ENCODE measurements around the gene CA5A.
"Not testable (repeated sequence)": the region's sequence is repeated elsewhere in the genome, so short reads cannot be mapped to it uniquely, and the experiment has no call there.

Gene CA5A

DNA sequence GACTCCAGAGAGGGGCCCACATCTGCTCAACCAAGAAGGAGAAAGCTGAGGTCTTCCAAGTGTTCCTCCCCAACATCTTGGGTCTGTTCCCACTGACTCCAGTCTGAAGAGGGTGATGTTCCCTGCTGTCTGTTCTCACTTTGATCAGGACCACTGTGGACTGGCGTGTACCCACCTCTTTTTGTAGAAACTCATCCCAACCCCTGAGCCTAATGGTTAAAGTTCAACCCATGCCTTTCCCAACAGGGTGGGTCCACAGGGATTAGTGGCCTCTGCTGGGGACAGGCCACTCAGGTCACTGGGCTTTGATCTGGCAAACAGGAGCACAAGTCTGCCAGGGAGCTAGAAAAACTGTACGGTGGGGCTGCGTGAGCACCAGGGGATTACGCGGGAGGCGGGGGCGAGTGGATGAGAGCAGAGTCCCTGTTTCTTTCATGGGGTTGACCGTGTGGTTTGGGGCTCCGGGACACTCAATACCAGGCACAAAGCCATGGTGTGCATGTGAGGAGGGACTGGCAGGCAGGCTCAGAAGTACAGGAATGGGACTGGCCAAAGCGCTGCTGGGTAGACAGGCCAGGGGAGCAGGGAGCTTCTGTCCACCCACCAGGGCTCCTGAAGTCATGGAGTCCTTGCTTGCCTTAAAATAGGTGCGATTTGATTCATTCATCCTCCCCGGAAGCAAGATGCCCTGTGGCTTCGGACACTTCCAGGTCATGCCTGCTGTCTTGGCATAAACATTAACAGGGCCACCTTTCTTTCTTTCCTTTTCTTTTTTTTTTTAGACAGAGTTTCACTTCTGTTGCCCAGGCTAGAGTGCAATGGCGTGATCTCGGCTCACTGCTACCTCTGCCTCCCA is at the start of gene CA5A:
Gene CA5A (minus strand): TSS at position 155 of the 856 bp plus-strand sequence. CDS start 79 bp downstream, at position 76.
- DNase-seq (ENCODE audit: low read depth in 1 of 2, low spot score in 1 of 2): no peak
- in situ Hi-C loops (cut with HindIII; ENCODE audit: low pct_unique_long_range_greater_than_20kb, low sequenced_read_pairs): no loop called here
- no peak for TF ChIP-seq JUND (IDR thresholded peaks at IDR 0.05; ENCODE audit: low read depth)

DNA sequence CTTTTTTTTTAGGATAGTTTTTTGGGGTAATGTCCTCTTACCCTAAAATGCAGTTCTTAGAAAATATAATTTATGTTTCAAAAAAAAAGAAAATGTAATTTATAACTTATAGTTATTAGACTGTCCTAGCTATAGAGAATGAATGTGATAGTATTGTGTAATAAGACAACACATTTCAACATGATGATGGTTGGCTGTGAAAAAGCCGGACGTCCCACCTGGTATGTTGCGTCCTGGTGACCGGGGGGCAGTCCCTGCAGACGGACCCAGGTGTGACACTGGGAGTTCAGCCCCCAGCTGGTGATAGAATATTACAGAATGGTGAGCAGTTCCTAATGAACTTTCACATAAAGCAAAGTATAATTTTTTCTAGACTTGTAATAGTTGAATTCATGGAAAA is 49.2 kb upstream of the CA5A start:
- in situ Hi-C loops (cut with HindIII; ENCODE audit: low pct_unique_long_range_greater_than_20kb, low sequenced_read_pairs); DNase-seq (ENCODE audit: low read depth in 1 of 2, low spot score in 1 of 2): not testable (repeated sequence)

DNA sequence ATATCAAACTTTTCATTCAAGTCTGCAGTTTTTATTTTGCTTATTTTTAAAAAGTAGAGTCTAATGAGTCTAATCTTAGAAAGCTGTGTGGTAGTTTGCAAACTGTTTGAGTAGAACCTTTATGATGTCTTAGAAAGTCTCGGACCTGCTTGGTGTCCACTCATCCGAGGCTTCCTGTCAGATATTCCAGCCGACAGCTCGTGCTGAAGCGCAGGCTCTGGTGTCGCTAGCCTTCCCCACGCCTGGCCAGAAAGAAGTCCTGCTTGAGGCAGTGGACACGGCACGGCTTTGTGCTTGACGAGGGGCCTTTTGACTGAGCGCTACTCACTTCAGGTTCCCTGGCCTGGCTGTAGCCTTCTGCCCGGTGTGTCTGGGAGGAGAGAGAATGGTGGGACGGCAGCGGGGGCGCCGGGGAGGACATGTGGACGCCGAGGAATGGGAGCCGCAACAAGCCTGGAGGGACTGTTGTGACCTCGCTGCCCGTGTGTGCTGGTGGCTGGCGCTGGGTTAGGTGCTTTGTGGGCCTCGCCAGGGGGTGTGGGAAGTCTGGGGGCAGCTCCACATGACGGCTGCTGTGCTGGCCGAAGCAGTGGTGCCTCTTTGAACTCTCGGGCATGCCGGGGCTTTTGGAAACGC is 48.4 kb upstream of the CA5A start:
- no peak for DNase-seq (ENCODE audit: low read depth in 1 of 2, low spot score in 1 of 2)
- in situ Hi-C loops (cut with HindIII; ENCODE audit: low pct_unique_long_range_greater_than_20kb, low sequenced_read_pairs): no loop called here
- TF ChIP-seq JUND (IDR thresholded peaks at IDR 0.05; ENCODE audit: low read depth): no peak

DNA sequence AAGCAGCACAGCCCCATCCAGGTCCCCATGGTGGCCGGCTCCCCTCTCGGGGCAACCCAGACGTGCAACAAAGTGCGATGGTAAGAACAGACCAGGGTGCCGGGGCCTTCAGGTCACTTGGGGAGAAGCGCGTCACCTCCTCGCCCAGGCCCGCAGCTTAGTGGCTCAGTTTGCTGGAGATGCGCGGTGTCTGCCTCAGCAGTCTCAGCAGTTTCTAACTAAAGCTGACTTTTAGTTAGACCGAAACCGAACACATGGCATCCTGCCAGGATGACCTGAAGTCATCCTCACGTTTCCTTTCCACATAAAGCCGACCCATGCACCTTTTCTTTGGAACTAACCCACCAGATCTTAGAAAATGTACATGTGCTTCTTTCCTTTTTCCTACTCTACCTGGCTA is 47.9 kb upstream of the CA5A start:
- in situ Hi-C loops (cut with HindIII; ENCODE audit: low pct_unique_long_range_greater_than_20kb, low sequenced_read_pairs); DNase-seq (ENCODE audit: low read depth in 1 of 2, low spot score in 1 of 2): not testable (repeated sequence)

DNA sequence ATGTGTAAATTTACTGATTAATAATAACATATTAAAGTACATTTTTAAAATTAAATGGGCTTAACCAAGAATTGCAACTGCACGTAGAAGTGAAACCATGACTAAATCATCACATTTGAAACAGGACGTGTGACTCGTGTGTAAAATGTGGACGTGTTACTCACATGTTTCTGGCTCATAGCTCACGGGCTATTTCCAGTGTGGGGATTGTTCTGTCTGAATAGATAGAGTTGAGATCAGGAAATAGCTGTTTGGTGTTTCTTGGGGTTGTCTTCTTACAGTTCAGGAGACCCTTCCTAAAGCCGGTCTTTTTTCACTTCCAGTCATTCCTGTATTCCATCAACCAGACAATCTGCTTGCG is 47.4 kb upstream of the CA5A start:
- DNase-seq (ENCODE audit: low read depth in 1 of 2, low spot score in 1 of 2); in situ Hi-C loops (cut with HindIII; ENCODE audit: low pct_unique_long_range_greater_than_20kb, low sequenced_read_pairs): not testable (repeated sequence)

DNA sequence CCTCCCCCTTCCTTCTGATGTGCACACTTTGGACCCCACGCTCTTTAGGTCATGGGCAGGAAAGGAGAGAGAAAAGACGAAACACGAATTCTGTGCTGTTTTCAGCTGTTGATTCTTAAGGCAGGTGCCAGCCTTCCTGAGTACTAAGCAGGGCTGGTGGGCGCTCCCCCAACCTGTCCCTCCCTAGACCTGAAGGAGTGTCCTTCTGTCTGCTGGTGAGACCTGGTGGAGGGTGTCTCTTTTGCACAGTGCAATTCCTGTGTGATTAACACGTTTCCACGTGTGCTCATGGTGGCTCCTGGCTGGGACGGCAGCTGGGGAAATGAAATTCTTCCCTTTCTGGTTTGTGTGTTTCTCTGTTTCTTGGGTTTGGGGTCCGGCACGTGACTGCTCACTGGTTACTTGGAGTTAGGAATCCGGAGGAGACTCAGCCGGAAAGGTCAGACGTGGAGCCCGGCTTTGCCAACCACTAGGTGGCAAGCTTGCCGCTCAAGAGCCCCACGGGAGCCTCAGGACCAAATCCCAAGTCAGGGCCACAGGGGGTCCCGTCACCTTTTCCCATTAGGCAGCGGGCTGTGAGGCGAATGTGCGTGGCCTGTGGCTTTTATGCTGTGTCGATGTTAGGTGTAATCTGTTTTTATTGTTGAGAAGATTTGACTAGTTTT is 46.9 kb upstream of the CA5A start:
- DNase-seq (ENCODE audit: low read depth in 1 of 2, low spot score in 1 of 2): peak; percentile 37 to 46

DNA sequence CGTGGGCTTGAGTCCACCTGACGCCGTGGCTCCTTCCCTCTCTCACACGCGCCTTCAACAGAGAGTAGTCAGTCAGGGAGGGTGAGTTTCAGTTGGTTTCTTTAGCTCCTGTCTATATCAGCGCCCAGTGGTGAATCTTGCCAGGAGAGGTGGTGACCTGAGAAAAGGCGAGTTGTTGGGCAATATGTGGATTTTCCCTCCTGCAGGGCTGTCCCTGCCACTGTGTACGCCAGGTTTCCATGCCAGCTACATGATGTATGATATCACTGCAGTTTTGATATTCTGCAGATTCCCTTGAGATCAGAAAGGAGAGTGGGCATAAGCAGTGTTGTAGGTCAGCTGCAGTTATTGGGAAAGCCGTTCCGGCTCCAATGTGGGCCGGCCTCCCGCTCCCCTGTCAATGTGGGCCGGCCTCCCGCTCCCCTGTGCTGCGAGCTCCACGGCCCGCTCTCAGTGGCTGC is 46.3 kb upstream of the CA5A start:
- TF ChIP-seq JUND (IDR thresholded peaks at IDR 0.05; ENCODE audit: low read depth): no peak
- DNase-seq (ENCODE audit: low read depth in 1 of 2, low spot score in 1 of 2): no peak
- in situ Hi-C loops (cut with HindIII; ENCODE audit: low pct_unique_long_range_greater_than_20kb, low sequenced_read_pairs): no loop called here

More for the DNA sequence above, 46.9 kb upstream of the CA5A start:
- in situ Hi-C loops (cut with HindIII; ENCODE audit: low pct_unique_long_range_greater_than_20kb, low sequenced_read_pairs): not testable (repeated sequence)

DNA sequence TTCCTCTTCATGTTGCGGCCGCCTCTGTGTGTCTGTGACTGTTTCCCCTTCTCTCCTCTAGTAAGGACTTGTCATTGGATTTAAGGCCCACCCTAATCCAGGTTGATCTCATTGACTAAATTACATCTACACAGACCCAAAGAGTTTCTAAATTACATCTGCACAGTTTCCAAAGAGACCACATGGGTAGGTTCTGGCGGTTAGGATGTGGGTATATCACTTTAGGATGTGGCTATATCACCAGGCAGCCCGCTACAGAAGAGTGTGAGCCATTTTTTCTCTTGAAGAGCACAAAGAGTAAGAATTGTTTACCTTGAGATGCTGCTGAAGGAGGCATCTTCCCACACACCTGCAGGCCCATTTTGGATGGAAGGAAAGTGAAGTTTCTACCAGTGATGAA is 45.0 kb upstream of the CA5A start:
- not testable (repeated sequence) for DNase-seq (ENCODE audit: low read depth in 1 of 2, low spot score in 1 of 2)

DNA sequence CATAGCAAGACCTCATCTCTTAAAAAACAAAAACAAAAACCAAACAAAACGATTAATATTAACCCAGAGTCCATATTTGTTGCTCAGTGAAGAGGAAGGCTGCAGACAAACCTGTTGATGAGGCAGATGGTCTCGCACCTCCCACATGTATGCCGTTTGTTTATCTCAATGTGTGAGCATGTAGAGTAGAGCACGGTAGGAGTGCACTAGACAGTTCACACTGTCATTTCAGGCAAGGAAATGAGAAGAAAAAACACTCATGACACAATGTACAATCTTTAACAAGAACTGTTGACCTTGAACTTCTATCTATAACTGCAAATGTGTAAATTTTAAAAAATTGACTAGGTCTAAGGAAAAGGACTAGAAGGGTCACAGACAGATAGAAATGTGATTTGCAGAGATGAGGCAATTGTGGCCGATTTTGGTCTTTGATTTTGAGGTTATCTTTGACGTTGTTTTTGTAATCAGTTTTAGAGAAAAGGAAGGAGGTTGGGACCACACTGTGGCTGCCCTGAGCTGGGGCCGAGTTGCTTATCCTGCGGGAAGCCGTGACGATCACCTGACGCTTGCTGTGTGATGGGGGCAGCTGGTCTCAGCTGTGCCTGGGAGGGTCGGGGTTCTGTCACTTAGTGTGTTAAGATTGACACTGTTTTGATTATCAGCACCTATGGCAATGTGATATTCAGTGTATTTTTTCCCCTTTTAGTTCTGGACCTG is 43.7 kb upstream of the CA5A start:
- in situ Hi-C loops (cut with HindIII; ENCODE audit: low pct_unique_long_range_greater_than_20kb, low sequenced_read_pairs); DNase-seq (ENCODE audit: low read depth in 1 of 2, low spot score in 1 of 2): not testable (repeated sequence)

More for the DNA sequence above, 45.0 kb upstream of the CA5A start:
- in situ Hi-C loops (cut with HindIII; ENCODE audit: low pct_unique_long_range_greater_than_20kb, low sequenced_read_pairs): not testable (repeated sequence)

DNA sequence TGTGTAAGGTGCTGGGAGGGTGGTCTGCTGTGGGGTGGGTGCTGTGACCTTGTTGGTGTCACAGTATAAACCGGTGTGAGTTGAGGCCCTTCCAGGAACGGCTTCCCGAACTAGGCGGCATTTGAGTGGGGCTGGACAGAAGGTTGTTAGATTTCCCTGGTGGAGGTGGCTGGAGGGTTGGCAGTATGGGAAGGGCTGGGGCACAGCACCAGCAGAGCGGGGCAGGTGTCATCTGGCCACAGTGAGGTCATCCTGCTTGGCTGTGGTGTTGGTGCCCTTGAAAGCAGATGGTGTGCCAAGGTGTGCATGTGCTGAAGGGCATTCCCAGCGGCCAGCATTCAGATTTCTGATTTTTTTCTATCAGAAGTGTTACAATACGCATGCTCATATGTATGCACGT is 43.0 kb upstream of the CA5A start:
- in situ Hi-C loops (cut with HindIII; ENCODE audit: low pct_unique_long_range_greater_than_20kb, low sequenced_read_pairs): no loop called here
- DNase-seq (ENCODE audit: low read depth in 1 of 2, low spot score in 1 of 2): no peak
- no peak for TF ChIP-seq JUND (IDR thresholded peaks at IDR 0.05; ENCODE audit: low read depth)

DNA sequence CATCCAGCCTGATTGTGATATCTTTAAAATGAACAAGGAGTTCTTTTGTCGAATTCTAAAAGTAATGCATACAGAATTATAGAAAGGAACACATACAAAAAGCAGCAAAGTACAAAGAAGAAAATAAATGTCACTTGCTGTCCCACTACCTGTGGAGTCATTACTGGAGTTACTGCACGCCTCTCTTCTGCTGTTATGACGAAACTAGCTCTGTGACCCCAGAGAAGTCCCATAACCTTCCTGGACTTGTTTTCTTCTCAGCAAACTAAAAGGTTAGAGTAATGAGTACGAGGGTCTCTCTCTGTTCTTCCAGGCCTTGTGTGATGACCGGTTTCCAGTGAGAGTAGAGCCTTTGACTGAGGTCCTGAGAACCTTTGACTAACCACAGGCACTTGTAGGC is 41.8 kb upstream of the CA5A start:
- TF ChIP-seq JUND (IDR thresholded peaks at IDR 0.05; ENCODE audit: low read depth): no peak
- DNase-seq (ENCODE audit: low read depth in 1 of 2, low spot score in 1 of 2): no peak
- in situ Hi-C loops (cut with HindIII; ENCODE audit: low pct_unique_long_range_greater_than_20kb, low sequenced_read_pairs): no loop called here

DNA sequence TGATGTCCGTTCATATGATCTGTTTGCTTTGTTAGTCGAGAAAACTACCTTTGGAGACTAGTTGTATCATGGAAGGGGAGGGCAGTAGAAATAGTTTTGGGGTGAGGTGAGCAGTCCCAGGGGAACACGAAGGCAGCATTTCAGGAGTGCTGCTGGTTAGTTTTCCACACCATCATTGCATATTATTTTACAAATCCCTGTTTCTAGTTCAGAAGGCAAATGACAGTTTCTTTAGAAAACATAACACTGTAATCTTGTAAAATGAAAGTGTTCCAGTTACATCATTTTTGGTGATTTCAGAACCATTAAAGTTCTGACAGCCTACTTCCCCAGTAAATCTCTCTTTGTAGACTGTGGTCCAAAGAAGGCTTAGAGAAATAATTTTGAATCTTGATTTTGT is 40.3 kb upstream of the CA5A start:
- DNase-seq (ENCODE audit: low read depth in 1 of 2, low spot score in 1 of 2): no peak
- in situ Hi-C loops (cut with HindIII; ENCODE audit: low pct_unique_long_range_greater_than_20kb, low sequenced_read_pairs): no loop called here
- no peak for TF ChIP-seq JUND (IDR thresholded peaks at IDR 0.05; ENCODE audit: low read depth)

DNA sequence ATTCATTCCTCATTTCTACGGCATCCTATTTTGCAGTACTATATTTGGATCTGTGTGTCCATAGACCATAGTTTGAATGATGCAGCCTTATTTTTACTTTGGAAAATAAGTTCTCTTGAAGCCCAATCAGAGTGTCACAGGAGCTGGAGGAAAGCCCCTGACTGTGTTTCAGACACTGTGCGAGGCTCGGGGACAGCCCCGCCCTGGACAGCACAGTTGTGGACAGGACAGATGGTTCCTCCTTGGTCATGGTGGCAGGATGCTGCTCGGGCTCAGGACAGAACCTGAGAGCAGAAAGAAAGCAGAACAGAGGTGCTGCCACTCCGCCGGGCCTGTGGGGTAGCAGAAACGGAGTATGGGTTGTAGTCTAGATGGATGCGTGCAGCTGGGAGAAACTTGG is 37.8 kb upstream of the CA5A start:
- in situ Hi-C loops (cut with HindIII; ENCODE audit: low pct_unique_long_range_greater_than_20kb, low sequenced_read_pairs): no loop called here
- DNase-seq (ENCODE audit: low read depth in 1 of 2, low spot score in 1 of 2): no peak
- no peak for TF ChIP-seq JUND (IDR thresholded peaks at IDR 0.05; ENCODE audit: low read depth)
